ENCODE results near the gene P4HB.

- no peak for TF ChIP-seq EZH2 (IDR thresholded peaks at IDR 0.05; ENCODE audit: borderline replicate concordance, insufficient read depth, low read depth, low read length, poor library complexity, severe bottlenecking)
- no peak for TF ChIP-seq CTCF (IDR thresholded peaks at IDR 0.05)
Observed at GRCh38 chr17:81878294-81878693, 18.0 kb upstream of the P4HB start.

All from B cell (primary cell).